ENCODE measurements around the gene PTPRE. TPM values are rescaled to one million over a fixed set of nuclear protein-coding genes. Genes with fewer than 3 reads are reported as not detected.
"Not testable (repeated sequence)": the region's sequence is repeated elsewhere in the genome, so short reads cannot be mapped to it uniquely, and the experiment has no call there.

PTPRE gene
- polyA plus RNA-seq, 10 donors, result 4.4 to 9.5 (median 6.5) TPM

DNA sequence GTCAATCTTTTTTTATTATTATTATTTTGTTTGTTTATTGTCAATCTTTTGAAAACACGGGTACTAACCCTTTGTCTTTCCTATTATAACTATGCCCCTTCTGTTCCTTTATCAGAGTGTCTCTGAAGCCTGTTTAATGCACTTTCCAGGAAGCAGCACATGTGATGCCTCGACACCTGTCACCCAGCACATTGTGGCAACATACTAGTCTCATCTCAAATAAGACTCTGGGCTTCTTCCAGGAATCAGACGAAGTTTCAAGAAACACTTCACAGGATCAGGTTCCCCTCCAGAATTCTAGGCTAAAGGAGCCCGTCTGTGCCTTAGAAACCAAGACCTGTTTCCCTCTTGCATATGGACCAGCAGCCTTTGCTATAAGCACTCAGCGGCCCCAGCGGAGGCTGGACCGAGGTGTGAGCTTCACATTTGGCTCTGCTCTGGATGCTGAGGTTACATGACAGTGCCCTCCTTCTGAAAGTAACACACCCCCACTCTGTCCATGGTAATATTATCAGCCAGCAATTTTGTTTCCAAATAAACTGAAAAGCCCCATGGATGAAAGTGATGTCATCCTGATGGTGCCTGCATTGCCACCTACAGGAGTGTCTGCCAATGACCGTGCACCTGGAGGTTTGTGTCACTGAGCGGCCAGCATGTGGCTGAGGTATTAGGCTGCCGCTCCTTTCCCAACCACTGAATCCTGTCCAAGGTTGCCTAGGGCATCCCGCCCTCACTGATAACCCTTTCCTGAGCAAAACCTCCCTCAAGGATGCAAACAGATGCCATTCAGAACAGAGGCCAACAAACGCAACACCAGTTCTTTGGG, 181.2 kb downstream of the PTPRE start:
- no peak for DNase-seq

DNA sequence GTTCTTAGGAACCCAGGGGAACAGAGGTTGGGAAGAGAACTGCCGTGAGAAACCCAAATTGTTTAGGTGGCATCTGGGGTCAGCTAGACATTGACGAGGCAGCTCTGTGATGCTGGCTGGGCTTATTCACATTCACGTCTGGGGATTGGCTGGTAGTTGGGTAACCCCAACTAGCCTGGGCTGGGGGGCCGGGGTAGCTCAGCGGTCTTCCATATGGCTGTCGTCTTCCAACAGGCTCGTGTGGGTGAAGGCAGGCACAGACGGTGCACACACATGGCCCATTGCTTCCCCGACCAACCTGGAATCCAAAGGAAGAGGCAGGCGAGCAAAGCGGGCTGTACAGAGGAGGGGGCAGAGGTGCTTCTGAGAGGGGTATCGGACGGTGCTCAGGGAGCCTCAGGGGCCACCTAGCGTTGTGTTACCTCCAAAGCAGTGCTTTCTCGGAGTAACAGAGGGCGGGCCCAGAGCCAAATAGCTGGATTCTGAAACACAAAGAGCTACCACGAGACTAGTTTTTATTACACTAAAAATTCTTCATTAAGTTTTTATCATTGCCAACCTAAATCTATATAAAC, 184.8 kb downstream of the PTPRE start:
- no peak for DNase-seq

DNA sequence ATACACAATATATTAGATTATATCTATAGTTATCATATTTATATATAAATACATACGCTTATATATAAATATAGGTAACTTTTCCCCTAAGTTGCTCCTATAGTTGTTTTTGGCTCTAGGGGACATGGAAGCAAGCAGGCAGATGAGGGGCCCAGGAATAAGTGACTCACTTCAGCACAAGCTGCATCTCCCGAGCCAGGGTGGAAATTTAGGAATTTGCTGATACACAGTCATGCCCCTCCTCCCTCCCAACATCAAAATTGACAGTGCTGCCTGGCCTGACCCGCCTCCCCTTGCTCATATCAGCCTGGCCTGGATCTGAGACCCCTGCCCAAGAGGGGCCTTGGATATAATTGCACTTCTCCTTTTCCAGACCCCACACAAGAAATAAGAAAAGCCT, 185.6 kb downstream of the PTPRE start:
- DNase-seq, result peak in 1 of 3 donors; percentile 17

DNA sequence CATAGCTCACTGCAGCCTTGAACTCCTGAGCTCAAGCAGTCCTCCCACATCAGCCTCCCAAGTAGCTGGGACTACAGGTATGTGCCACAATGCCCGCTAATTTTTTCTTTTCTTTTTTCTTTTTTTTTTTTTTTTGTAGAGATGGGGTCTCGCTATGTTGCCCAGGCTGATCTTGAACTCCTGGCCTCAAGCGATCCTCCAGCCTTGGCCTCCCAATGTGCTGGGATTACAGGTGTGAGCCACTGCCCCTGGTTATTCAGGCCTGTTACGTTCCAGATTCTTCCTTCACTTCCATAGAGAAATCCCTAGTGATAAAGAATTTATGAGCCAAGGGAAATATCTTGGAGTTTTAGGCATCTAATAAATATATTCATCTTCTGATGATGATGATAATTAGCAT, 187.7 kb downstream of the PTPRE start:
- DNase-seq, result not testable (repeated sequence)

DNA sequence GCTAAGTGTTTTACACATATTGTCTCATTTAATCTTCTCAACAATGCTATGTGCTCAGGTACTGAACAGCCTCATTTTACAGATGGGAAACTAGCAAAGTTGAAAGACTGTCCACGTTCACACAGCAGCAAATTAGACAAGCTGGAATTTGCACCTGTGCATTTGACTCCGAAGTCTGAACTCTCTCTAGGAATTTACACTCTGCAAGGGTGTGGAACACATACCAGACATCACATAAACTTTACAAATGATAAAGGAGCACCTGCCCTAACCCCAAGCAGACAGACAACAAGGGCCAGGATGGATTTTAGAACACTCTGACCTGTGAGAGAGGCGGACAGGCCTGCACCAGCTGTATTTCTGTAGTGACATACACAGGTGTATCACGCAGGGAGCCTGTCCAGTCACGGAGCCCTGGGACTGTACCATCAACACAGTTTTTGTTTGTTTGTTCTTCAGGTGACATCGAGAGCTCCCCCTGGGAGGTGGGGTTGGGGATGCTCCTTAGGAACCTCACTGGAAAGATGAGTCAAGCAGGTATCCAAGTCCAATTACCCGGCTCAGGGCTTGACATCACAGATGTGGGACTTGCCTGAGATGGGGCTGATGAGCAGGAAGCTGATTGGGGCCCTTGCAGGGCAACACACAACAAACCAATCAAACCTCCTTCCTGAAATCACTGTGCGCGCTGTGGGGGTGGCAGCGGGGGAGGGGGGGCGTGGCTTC, 188.3 kb downstream of the PTPRE start:
- DNase-seq, result no peak

DNA sequence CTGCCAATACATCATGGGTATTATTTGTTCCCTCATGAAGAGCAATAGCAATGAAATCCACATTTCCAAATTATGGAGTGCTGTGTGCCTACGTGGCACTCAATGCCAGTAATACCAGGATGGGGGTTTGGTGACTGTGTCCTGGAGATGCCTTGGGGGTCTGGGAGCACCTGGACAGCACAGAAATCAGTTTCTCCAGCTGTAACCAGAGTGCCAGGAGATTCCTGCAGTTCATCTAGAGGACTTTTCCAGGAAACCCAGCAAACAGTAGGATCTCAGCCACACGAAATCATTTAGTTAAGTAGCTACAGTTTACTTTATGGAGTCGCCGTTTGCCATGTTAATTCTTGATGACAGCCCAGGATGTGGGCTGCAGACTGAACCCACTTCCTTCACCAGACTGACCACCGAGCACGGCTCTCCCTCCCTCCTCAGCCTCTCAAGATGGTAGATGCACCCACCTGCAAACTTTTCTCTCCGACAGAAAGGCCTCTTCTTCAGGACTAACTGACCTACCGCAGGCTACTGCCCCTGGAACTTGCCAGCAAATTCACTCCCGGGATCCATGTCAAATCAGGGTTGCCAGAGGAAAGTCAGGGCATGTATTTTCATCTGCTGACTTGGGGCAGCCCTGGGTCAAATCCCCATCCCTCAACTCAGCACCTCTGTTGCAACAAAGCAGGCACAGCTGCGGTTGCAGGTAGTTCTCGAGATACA, 189.0 kb downstream of the PTPRE start:
- peak in 1 of 3 donors; percentile 19 for DNase-seq

DNA sequence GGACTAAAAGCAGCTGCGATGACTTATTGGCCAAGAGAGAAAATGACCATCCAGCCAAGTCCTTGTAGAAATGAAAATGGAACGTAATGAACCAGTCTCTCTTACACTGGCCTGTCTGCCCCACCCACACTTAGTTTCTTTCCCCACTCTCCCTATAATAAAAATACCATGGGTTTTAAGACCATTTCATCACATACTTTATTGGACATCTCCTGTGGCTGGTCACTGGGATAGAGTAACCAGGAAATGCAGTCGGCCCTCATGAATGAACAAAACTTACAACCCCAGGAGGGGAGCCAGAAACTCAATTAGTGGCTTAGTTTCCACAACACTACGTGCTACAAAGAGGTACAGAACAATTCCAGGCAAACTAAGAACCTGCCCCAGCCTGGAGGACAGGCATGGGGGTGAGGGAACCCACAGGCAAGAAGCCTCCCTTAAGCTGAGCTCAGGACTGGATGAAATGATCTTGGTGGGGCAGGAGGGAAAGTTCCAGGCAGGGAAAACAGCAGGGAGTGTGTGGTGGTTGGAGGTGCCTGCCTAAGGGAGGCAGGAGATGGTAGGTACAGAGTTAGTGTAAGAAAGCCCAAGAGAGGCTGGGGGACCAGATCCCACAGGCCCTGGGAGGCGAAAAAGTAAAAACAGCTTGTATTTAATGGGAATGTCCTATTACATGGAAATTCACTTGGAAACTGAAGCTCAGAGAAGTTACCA, 189.7 kb downstream of the PTPRE start:
- peak in 1 of 3 donors; percentile 77 for DNase-seq

DNA sequence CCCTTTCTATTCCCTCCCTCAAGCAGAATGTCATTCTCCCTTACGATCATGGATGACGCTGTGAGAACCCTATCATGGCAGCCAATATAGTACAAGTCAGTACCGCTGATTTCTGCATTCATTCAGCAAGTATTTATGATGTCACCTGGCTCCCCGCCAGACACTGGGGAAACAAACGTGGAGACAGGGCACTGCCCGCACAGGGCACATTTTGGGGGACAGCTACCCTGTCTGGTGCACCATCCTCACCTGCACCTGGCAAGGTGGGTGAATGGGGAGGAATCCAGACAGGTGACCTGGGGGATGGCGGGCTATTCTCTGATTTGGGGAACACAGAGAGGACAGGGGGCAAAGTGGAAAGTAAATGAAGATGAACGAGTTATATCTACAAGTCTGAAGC, 190.9 kb downstream of the PTPRE start:
- DNase-seq, result no peak

DNA sequence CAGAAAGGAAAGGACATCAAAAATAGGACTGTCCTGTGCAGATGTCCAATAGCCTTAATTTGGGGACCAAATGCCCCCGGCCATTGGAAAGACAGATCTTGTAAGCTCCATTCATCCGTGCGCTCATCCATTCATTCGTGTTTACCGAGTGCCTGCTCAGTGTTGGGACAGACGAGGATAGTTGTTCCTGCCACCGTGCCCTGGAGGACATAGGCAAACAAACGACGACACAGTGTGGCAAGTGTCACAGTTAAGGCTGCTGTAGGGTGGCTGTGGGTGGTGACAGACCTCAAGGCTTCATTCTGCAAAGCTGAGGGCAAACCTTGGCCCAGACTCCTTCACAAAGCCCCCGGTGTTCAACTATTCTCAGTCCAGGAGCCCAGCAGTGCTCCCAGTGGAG, 191.7 kb downstream of the PTPRE start:
- DNase-seq, result no peak

DNA sequence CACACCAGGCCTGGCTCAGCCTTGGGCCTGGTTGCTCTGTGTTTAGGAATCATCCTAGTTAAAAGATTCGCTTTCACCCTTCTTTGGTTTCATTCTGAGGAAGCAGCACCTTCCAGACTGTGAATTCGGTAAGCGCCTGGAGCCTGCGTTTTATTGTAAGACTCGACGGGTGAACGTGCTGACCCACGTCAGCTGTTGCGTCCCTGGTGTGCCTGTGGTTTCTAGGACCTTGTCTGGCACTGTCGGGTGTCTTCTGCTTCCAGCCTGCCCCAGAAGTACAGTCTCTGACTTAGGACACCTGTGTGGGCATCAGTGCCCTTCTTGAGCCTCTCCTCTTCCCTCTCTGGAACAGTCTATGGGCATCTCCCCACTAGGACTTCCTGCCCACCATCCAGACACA, 193.0 kb downstream of the PTPRE start:
- DNase-seq, result no peak

DNA sequence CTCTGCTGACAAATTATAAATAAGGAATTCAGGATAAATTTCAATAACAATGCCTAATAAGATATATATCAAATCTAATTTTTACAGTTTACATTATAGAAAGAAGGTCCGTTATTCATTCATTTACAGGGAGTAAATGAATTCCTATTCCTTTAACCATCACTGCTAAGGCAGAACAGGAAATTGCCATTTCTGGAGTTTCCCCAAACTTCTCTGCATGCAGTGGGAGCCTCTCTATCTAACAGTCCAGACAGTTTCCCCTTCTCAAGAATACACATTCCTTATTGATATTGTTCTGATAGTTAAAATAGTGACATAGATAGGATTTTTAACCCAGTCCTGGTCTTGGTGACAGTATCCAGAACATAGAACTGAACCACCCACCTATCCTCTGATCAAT, 195.0 kb downstream of the PTPRE start:
- DNase-seq, result no peak

DNA sequence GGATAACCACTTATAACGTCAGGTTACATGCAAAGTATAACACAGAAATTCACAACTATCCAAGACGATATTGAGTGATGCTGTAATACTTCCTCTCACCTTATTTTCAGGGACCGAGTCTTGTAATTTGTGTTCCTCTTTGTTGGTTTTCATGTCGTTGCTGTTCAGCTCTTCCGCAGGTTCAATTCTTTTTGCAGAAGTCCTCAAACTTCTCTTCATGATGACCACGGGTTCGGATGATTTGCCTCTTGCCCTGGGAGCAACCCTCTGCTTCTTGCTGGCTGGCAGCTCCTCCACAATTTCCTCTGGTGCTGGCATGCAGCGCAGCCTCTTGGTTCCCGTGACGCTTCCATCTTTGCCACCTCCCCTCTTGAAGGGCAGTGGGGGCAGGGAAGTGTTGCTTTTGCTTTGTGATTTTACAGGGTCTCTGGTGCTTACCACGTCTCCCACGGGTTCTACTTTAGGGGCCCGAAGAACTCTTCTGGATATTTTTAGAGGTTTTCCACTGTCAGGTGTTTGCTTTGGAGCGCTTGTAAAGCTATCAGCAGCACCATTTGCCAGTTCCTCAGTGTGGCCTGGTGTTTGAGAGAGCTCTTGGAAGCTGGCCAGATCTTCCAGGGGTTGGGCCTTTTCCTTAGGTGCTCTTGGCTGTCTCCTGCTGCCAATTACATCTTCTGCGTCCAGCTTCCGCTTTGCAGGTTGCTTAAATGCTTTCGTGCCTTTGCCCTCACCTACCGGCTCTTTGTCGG, 195.8 kb downstream of the PTPRE start:
- no peak for DNase-seq

DNA sequence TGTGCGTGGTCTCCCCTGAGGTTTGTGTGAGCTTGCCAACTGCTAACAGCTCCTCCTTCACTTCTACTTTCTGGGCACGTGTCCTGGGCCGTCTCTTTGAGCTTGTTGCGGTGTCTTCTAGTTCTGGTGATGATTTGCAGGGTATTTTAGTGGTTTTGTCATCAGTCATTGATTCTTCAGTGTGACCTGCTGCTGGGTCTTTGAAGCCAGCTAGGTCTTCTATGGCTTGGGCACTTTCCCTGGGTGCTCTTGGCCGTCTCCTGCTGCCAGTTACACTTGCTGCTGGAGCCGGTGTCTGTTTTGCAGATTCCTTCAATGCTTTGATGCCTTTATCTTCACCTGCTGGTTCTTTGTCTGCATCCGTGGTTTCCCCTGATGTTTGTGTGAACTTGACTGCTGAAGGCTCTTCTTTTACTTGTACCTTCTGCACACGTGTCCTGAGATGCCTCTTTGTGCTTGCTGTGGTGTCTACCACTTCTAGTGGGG, 196.4 kb downstream of the PTPRE start:
- DNase-seq, result no peak

DNA sequence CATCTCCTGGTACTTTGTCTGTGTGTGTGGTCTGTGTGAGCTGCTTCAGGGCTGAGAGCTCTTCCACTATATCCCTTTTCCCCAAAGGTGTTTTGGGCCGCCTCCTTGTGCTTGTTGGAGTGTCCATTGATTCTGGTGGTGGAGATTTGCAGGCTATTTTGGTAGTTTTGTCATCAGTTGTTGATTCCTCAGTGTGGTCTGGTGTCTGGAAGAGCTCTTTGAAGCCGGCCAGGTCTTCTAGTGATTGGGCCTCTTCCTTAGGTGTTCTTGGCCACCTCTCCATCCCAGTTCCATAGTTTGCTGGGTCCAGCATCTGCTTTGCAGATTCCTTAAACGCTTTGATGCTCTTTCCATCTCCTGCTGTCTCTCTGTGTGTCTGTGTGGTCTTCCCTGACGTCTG, 198.5 kb downstream of the PTPRE start:
- no peak for DNase-seq

DNA sequence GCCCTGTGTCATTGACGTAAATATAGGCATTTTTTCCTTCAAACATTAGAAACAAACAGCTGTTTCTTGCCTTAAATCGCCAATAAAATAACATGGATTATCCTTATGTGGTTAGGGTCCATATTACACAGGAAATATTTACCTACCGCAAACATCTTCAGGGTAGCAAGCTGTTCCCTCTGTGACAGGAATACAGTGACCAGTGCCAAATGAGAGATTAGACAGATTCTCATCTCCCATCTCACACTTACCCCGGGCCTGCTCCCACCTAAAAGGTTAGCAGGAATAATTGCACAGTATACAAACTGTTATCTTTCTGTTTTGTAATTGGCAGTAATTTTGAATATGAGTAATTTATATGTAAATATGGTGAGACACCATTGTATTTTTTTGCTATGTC, 202.8 kb downstream of the PTPRE start:
- DNase-seq, result no peak

DNA sequence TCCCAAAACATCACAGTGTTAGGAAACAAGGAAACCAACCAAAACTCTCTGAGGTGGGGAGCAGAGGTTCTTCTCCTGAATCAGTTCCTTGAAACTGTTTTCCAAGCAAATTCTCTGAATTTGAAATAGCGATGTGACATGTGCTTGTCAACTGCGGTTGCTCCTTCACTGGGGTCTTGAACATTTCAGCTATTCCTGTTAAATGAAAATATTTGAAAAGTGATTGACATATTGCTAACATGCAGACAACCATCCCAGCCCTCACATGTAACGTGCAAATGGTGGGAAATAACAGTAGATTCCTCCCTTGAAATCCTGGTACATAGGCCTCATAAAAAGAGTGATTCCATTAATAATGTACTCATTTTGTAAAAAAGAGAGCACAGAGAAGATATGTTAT, 203.4 kb downstream of the PTPRE start:
- DNase-seq, result no peak

DNA sequence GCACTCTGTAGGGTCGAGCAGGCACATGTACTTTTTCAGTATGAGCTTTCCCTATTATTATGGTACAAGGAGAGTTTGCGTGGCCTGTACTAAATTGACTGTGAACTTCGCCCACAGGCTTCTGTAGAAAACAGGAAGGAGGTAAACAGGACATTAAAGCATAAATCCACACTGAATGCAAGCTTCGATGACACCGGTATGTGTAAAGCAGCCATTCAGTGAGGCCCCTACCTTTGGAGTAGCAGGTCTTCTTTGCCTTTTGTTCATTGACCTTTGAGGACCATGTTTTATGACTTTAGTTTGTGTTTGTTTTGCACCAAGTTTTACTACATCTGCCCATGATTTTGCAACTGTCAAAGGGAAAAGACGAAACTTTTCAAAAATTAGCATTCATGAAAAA, 204.8 kb downstream of the PTPRE start:
- DNase-seq, result no peak

DNA sequence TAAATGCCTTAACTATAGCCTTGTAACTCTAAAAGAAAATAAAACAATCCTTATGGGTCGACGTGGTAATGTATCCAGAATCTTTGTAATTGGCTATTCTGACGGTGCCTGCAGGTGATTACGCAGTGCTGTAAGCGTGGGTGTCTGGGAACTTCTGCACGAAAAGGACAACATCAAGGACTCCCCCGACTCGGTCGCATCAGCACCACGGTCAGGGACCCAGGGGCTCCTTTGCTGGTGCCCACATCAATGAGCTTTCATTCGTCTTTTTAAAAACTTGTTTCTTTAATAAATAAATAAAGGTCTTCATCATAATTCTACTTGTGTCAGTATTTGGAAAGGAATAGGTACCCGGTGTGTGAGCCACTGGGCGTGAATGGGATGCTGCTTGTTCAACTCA, 206.1 kb downstream of the PTPRE start:
- no peak for DNase-seq

DNA sequence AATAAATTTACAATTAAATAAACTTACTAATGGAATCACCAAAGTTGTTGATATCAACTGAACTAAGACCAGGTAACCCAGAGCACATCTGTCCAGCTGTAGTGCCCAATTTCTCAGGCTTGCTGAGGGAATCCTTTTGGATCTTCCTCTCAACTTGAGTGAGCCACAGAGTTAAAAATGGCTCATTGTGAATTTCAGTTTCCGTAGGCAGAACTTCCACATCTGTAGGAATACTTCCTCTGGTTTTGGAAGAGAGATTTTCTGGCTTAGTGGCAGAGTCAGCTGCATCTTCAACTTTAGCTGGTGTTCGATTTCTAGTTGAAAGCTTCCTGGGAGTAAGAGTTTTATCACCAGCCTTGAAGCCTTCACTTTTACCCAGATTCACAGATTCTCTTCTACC, 208.0 kb downstream of the PTPRE start:
- no peak for DNase-seq

DNA sequence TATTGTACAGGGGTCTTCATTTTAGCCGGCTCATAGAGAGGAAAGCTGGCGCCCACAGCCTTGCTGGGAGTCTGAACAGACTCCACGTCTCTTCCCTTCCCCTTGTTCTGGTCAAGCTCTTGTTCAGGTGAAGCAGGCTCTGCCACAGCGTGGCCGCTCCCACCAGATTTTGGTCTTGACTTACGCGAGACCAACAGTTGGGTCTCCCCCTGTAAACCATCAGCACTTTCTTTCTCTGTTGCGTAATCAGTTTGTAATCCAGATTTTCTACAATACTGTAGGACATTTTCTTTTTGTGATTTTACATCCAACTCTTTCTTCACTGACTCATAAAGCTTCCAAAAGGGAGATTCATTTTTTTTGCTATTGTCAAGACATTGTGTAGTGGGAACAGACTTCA, 208.5 kb downstream of the PTPRE start:
- DNase-seq, result no peak

DNA sequence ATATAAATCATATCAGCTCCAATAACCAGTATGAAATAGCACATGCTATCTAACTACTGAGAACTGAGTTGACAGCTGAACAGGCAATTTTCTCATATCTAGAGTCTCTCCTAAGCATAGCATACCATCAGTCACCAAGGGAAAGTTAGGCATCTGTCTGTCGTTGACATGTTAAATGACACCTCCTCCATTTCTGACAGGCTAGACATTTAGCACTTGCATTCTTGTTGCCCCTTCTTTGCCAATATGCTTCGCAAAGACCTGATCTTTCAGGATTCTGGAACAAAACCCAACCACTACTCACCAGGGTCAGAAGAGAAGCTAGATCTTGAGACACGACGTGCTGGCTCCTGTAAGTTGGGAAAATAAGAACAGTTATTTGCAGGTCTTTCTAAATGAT, 209.3 kb downstream of the PTPRE start:
- no peak for DNase-seq
